Measurements from ENCODE around the gene SETMAR. TPM values are rescaled to one million over a fixed set of nuclear protein-coding genes. Genes with fewer than 3 reads are reported as not detected.

Gene SETMAR
- 10 to 100 TPM; 11.6 to 12.6 TPM for total RNA-seq

DNA sequence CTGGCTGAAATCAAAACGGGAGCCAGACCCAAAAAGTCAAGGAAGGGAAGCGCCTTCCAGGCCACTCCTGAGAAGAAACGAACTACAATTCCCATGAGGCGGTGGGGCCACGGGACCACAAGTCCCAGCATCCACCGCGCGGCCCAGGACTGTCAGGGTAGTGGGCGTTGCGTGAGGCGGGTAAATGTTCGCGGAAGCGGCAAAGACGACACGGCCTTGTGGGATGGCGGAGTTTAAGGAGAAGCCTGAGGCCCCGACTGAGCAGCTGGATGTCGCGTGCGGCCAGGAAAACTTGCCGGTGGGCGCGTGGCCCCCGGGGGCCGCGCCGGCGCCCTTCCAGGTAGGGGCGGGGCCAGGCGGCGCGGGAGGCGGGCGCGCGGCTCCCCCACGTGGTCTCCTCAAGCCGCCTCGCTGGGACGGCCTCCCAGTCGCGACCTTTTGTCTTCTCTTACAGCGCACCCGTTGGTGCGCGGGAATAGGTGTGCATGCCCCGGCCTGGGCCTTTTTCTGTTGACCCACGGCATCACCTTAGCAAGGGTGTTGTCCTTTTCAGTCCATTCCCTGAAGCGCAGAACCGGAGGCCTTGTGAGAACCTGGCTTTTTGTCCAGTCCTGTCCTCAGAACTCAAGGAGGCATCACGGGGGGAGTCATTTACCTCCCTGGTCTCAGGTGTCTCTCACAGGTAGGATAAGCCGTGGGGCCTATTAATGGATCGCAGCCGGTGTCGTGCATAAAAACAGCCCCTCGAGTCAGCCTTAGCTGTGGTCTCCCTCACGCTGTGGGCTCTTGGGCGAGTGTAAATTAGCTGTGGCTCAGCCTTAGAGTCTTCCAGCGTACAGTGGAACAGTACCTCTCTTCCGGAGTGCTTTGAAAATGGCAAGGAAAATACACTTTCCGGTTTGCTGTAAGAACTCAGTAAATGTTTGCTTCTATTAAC, at the start of gene SETMAR:
Gene SETMAR (plus strand): TSS at position 183 of the 937 bp plus-strand sequence. CDS start 2 bp downstream, at position 185.
- Mint-ChIP-seq H3K36me3 (ENCODE audit: low read depth) (peaks cover 9% of the 10 kb centered on the region), H3K27me3 (ENCODE audit: low read depth) (no peaks in the 10 kb centered on the region), H3K4me1 (ENCODE audit: low read depth) (peaks cover 27% of the 10 kb centered on the region), H3K27ac (peak within 1 kb of the TSS; percentile 98), H3K4me3 (peak within 1 kb of the TSS; percentile 89), H3K9me3 (no peaks in the 10 kb centered on the region)
- intact Hi-C loops (cut with micrococcal nuclease), result loop anchor here (1.0 to 5.0 kb wide), 11 partner anchors 48 to 1177 kb away; partner anchors contain the start of genes ARL8B, CRBN, EDEM1 and ITPR1
- DNase-seq, result peak; percentile 92
- CTCF ChIA-PET, result no interaction called here

DNA sequence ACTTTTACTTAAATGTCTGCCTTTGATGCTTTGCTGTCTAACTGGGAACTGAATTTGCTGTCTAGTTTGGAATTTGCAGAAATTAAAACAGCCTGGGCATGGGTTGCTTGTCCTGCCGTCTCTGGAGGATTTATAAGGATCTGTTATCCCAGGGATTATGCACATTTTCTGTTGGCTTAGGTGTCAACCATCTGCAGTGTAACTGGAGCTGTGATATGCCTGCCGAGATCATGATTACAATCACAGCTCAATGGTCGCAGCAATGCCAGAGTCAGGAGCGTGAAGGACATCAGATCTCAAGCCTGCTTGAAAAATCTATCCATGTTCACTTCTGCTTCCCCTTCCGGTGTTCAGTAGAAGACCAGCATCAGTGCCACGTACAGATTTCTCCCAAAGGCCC, 41.8 kb upstream of the SETMAR start:
- Mint-ChIP-seq H3K9me3 (peaks cover 3% of the 10 kb centered on the region), H3K27ac (no peak overlapping the region), H3K36me3 (ENCODE audit: low read depth) (no peaks in the 10 kb centered on the region), H3K4me3 (no peak overlapping the region), H3K27me3 (ENCODE audit: low read depth) (no peaks in the 10 kb centered on the region), H3K4me1 (ENCODE audit: low read depth) (no peaks in the 10 kb centered on the region)
- intact Hi-C loops (cut with micrococcal nuclease), result no loop called here
- DNase-seq, result no peak
- CTCF ChIA-PET, result no interaction called here

DNA sequence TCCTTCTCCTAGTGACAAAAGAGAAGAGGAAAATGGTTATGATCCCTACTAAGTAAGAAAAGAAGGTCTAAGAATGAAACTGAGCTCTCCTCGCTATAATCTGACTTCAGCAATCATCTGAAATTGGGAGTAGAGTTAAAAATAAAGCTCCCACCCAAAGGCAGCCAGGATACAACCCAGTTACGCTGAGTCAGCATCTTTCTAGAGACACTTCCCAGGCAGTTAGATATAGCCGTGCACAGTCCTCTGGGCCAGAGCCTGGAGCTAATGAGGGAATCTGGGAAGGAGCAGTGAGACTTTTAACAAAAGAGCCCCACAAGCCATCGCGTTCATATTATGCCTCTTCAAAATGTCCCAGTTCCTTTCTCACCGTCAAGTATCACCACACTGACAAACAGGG, 39.1 kb upstream of the SETMAR start:
- Mint-ChIP-seq H3K27ac (no peak overlapping the region), H3K4me1 (ENCODE audit: low read depth) (no peaks in the 10 kb centered on the region), H3K4me3 (no peak overlapping the region), H3K9me3 (peaks cover 4% of the 10 kb centered on the region), H3K27me3 (ENCODE audit: low read depth) (no peaks in the 10 kb centered on the region), H3K36me3 (ENCODE audit: low read depth) (peaks cover 3% of the 10 kb centered on the region)
- DNase-seq, result no peak
- intact Hi-C loops (cut with micrococcal nuclease), result no loop called here
- CTCF ChIA-PET, result no interaction called here

DNA sequence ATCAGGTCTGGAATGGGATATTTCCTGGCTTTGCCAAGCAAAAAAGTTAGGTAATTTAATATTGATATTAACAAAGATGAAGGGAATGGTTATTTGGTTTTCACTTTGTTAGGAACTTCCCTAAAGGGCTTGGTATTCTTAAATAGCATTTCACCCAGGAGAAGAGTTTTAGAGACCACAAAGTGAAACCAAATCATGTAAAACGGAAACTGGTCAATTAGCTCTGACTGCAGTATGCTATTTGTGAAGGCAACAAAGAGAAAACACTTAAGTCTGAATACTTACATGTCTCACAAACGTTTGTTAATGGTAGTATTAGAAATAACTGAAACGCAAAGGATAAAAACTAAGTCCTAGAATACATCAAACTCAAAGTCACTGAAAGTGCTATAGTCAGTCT, 32.4 kb upstream of the SETMAR start:
- CTCF ChIA-PET, result interaction anchor here (1.7 kb wide), 1 partner anchor 272 kb away, joined by 6 read pairs; no protein-coding TSS in a partner anchor
- DNase-seq, result no peak
- no peaks in the 10 kb centered on the region for H3K27me3 Mint-ChIP-seq (ENCODE audit: low read depth)
- H3K27ac Mint-ChIP-seq, result no peak overlapping the region
- intact Hi-C loops (cut with micrococcal nuclease), result loop anchor here (2.0 kb wide), 2 partner anchors 272 to 1070 kb away; no protein-coding TSS in a partner anchor
- no peak overlapping the region for H3K4me3 Mint-ChIP-seq
- H3K4me1 Mint-ChIP-seq (ENCODE audit: low read depth), result peaks cover 8% of the 10 kb centered on the region
- H3K9me3 Mint-ChIP-seq, result peaks cover 1% of the 10 kb centered on the region
- H3K36me3 Mint-ChIP-seq (ENCODE audit: low read depth), result peaks cover 3% of the 10 kb centered on the region

DNA sequence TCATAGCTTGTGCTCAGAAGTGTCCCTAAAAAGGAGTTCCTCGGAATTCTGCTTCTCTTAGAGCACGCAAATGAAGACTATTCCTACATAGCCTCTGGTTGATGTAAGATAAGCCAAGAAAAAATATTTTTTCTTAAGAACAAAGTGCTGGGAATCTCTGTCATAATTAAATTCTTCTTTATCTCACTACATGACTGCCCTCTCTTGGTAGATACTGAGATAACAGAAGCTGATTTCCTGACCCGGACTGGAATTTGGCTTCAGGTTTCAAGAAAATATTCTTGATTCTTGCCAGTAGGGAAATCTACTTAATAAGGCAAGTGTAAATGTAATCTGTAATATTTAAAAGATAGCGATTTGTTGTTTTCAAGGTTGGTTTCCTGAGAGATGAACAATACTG, 31.3 kb upstream of the SETMAR start:
- peaks cover 3% of the 10 kb centered on the region for H3K36me3 Mint-ChIP-seq (ENCODE audit: low read depth)
- CTCF ChIA-PET, result interaction anchor here (0.6 to 1.8 kb wide), 10 partner anchors 9 to 1078 kb away, joined by 3 to 8 read pairs (median 4); no protein-coding TSS in a partner anchor
- H3K4me1 Mint-ChIP-seq (ENCODE audit: low read depth), result peaks cover 8% of the 10 kb centered on the region
- intact Hi-C loops (cut with micrococcal nuclease), result loop anchor here (2.0 kb wide), 2 partner anchors 273 to 1071 kb away; no protein-coding TSS in a partner anchor
- no peak for DNase-seq
- no peak overlapping the region for H3K27ac Mint-ChIP-seq
- H3K9me3 Mint-ChIP-seq, result peaks cover 1% of the 10 kb centered on the region
- no peaks in the 10 kb centered on the region for H3K27me3 Mint-ChIP-seq (ENCODE audit: low read depth)
- H3K4me3 Mint-ChIP-seq, result no peak overlapping the region

DNA sequence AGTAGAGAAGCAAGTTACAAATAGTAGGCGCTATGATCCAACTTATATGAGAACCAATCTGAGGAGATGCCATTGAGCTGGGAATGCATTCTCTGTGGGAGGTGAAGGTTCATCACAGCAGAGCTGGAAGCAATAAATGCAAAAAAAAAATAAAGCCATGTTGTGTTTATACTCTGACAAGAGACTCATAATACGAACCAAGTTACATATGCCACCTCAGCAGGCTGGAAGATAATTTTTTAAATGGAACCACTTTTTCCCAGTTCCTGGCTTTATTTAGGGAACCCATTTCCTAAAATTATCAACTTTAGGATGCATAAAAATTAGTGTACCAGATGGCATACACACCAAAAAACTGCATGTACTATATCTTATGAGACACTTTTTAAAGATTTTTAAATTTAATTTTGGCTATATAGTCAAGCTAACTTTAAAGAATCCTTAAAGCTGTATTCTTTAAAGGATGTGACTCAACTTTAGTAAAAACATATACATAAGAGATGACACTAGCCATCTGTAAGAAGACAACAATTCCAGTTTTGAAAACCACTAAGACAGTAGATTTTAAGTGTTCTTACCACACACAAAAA, 23.6 kb upstream of the SETMAR start:
- no peaks in the 10 kb centered on the region for H3K27me3 Mint-ChIP-seq (ENCODE audit: low read depth)
- no peak overlapping the region for H3K27ac Mint-ChIP-seq
- no peaks in the 10 kb centered on the region for H3K36me3 Mint-ChIP-seq (ENCODE audit: low read depth)
- no peaks in the 10 kb centered on the region for H3K9me3 Mint-ChIP-seq
- intact Hi-C loops (cut with micrococcal nuclease), result no loop called here
- DNase-seq, result no peak
- no peak overlapping the region for H3K4me3 Mint-ChIP-seq
- CTCF ChIA-PET, result interaction anchor here (0.7 to 1.0 kb wide), 4 partner anchors 8 to 1131 kb away, joined by 3 to 8 read pairs (median 3); no protein-coding TSS in a partner anchor
- no peaks in the 10 kb centered on the region for H3K4me1 Mint-ChIP-seq (ENCODE audit: low read depth)

DNA sequence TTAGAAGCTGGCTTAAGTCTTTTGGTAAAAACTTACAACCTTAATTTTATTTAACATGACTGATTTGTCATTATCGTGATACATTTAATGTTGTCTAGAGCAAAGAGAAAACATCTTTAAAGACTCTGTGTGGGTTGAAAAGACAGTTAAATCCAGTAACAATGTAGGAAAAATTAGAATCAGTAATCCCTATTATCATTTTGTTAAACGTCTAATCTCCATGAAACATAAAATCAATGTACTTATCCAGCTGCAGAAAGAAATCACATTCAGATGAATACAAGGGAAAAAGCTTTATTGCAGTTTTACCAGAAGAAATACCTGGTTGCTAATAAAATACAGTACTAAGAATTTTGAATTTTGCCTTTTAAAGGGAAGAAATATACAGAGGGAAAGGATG, 21.2 kb upstream of the SETMAR start:
- no peak for DNase-seq
- H3K4me3 Mint-ChIP-seq, result no peak overlapping the region
- H3K4me1 Mint-ChIP-seq (ENCODE audit: low read depth), result no peaks in the 10 kb centered on the region
- CTCF ChIA-PET, result interaction anchor here (1.2 kb wide), 1 partner anchor 10 kb away, joined by 3 read pairs; no protein-coding TSS in a partner anchor
- no peaks in the 10 kb centered on the region for H3K27me3 Mint-ChIP-seq (ENCODE audit: low read depth)
- intact Hi-C loops (cut with micrococcal nuclease), result no loop called here
- no peaks in the 10 kb centered on the region for H3K36me3 Mint-ChIP-seq (ENCODE audit: low read depth)
- H3K27ac Mint-ChIP-seq, result no peak overlapping the region
- H3K9me3 Mint-ChIP-seq, result no peaks in the 10 kb centered on the region

DNA sequence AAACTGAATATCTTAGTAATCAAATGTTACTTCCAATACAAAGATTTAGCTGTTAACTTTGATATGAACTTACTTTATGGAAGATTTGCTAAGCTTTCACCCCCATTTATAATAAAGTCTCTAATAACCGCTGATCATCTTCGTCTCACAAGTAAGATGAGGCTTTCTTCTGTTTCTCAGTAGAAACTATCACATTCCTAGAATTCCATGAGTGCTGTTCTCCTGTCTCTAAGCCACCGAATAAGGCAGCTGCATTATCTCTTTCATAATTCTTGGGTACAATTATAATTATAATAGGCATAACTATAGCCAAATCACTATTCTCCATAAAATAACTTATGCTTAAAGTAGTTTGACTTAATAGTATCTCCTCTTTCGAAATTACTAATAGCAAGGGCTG, 18.3 kb upstream of the SETMAR start:
- CTCF ChIA-PET, result no interaction called here
- no peaks in the 10 kb centered on the region for H3K9me3 Mint-ChIP-seq

DNA sequence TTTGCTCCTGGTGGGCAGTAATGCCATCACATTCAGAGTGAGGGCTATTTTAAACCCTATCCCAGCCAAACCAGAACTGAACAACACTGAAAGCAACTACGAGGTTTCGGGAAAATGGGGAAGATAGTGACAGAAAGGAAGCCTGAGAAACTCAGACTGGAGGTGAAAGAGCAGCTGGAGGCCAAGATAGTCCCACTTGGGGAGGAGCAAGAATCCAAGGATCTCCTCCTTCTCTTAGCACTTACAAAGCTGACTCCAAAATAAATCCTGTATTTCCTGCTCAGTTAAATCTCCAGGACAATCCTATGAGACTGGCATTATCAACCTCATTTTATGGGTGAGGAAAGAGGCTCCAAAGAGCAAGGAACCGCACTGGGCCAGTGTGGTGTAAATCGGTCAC, 14.1 kb upstream of the SETMAR start:
- intact Hi-C loops (cut with micrococcal nuclease), result no loop called here
- peaks cover 12% of the 10 kb centered on the region for H3K4me1 Mint-ChIP-seq (ENCODE audit: low read depth)
- CTCF ChIA-PET, result interaction anchor here (1.0 to 1.3 kb wide), 3 partner anchors 9 to 1089 kb away, joined by 4 read pairs; no protein-coding TSS in a partner anchor
- H3K9me3 Mint-ChIP-seq, result no peaks in the 10 kb centered on the region
- H3K27ac Mint-ChIP-seq, result no peak overlapping the region
- H3K4me3 Mint-ChIP-seq, result no peak overlapping the region
- DNase-seq, result no peak
- H3K36me3 Mint-ChIP-seq (ENCODE audit: low read depth), result no peaks in the 10 kb centered on the region
- H3K27me3 Mint-ChIP-seq (ENCODE audit: low read depth), result no peaks in the 10 kb centered on the region

More for the DNA sequence above, 18.3 kb upstream of the SETMAR start:
- no peaks in the 10 kb centered on the region for H3K36me3 Mint-ChIP-seq (ENCODE audit: low read depth)
- no peak overlapping the region for H3K27ac Mint-ChIP-seq
- intact Hi-C loops (cut with micrococcal nuclease), result no loop called here
- H3K4me3 Mint-ChIP-seq, result no peak overlapping the region
- H3K4me1 Mint-ChIP-seq (ENCODE audit: low read depth), result no peaks in the 10 kb centered on the region
- DNase-seq, result no peak
- H3K27me3 Mint-ChIP-seq (ENCODE audit: low read depth), result no peaks in the 10 kb centered on the region

DNA sequence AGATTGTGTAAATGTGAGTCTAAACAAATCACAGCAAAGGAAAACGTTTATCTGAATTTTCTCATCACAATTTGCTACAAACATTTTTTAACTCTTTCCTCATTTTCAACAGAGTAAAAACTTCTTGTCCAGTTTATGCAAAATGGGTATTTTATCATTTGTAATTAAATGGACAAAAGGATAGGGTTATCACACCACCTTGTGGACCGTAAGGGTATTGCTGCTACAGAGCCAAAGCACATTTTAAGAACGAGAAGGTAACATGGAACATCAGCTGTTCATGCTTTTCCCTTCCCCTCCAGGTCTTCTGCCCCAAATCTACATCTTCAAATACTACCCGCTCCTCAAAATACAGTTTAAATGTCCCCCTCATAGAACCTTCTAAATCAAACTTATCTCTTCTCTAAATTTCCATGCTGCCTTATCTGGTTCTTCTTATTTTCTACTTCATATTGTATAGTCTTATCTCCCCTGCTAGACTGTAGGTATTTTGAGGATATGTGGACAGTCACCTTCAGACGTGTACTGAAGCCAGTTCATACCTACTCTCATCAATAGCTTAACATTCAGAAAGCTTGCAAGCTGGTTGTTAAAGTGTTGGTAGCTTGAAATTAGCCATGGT, 12.8 kb upstream of the SETMAR start:
- peak; percentile 56 for DNase-seq
- Mint-ChIP-seq H3K4me3 (no peak overlapping the region), H3K36me3 (ENCODE audit: low read depth) (no peaks in the 10 kb centered on the region), H3K27me3 (ENCODE audit: low read depth) (no peaks in the 10 kb centered on the region), H3K9me3 (no peaks in the 10 kb centered on the region), H3K4me1 (ENCODE audit: low read depth) (peaks cover 12% of the 10 kb centered on the region), H3K27ac (no peak overlapping the region)
- CTCF ChIA-PET, result interaction anchor here (0.6 to 1.7 kb wide), 12 partner anchors 9 to 1092 kb away, joined by 3 to 11 read pairs (median 4); no protein-coding TSS in a partner anchor
- intact Hi-C loops (cut with micrococcal nuclease), result loop anchor here (1.0 to 5.0 kb wide), 4 partner anchors 292 to 1094 kb away; no protein-coding TSS in a partner anchor

DNA sequence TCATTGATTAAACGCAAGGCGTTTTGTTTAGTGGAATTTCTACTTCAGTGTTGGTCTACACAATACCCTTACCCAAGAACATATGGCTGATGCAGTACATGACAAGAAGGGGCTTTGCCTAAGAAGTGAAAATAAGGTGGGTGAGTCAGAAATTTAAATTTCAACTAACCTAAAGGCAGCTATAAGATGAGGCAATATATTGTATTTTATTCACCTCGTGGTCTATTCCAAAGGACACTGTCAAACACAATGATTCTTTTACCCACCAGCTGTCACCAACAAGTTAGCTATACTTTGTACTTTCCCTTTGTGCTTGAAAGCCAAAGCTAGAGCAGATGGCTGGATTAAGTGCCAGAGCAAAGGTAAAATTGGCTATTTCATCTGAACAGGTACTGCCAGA, 10.9 kb upstream of the SETMAR start:
- no peak overlapping the region for H3K4me3 Mint-ChIP-seq
- CTCF ChIA-PET, result interaction anchor here (1.0 to 2.9 kb wide), 3 partner anchors 21 to 1092 kb away, joined by 3 to 11 read pairs (median 4); no protein-coding TSS in a partner anchor
- H3K4me1 Mint-ChIP-seq (ENCODE audit: low read depth), result peaks cover 12% of the 10 kb centered on the region
- no peaks in the 10 kb centered on the region for H3K9me3 Mint-ChIP-seq
- H3K27me3 Mint-ChIP-seq (ENCODE audit: low read depth), result no peaks in the 10 kb centered on the region
- H3K27ac Mint-ChIP-seq, result no peak overlapping the region
- DNase-seq, result no peak
- no peaks in the 10 kb centered on the region for H3K36me3 Mint-ChIP-seq (ENCODE audit: low read depth)
- intact Hi-C loops (cut with micrococcal nuclease), result loop anchor here (5.0 kb wide), 1 partner anchor 995 kb away; no protein-coding TSS in a partner anchor
